ENCODE measurements around the gene MOSMO. TPM values are rescaled to one million over a fixed set of nuclear protein-coding genes. Genes with fewer than 3 reads are reported as not detected.

Gene MOSMO
- total and polyA plus RNA-seq, 12 donors = 11.7 to 49.0 (median 20.5) TPM

- Histone ChIP-seq H3K27ac (no peak overlapping the region), H3K4me1 (replicated peaks in 1 of 2) (peaks cover 16 to 30% of the 10 kb centered on the region in 2 donors), H3K27me3 (no peaks in the 10 kb centered on the region), H3K4me3 (no peak overlapping the region), H3K36me3 (replicated peaks in 1 of 2) (no peaks in the 10 kb centered on the region), H3K9me3 (replicated peaks in 1 of 3) (no peaks in the 10 kb centered on the region)
- TF ChIP-seq CTCF (IDR thresholded peaks at IDR 0.05) (no peak), POLR2A (IDR thresholded peaks at IDR 0.05) (no peak)
- intact Hi-C loops (cut with DNase I) = loop anchor here (2.0 to 10.0 kb wide), 5 partner anchors 68 to 290 kb away; partner anchors contain the start of gene POLR3E (in 1 of the 2)
- WGBS, 4 donors = 55 to 73% (median 65%) methylated on average over 3 of the region's 3 CpGs; no CpG with 5 or more reads in 1 of the 4 donors
- DNase-seq = no peak
Measured at GRCh38 chr16:22004341-22004740, 3.6 kb upstream of the MOSMO start.

- intact Hi-C loops (cut with DNase I) = loop anchor here in 1 of 2 donors (2.0 to 10.0 kb wide), 2 partner anchors 183 to 289 kb away; partner anchors contain the start of gene POLR3E
- no peaks in the 10 kb centered on the region for H3K27me3 ChIP-seq
- no peak overlapping the region for H3K4me3 ChIP-seq
- 93 to 97% (median 94%) methylated on average over 1 of the region's 1 CpG for WGBS, 4 donors
- DNase-seq = no peak
- TF ChIP-seq POLR2A (IDR thresholded peaks at IDR 0.05) (no peak), CTCF (IDR thresholded peaks at IDR 0.05) (no peak)
- no peaks in the 10 kb centered on the region for H3K9me3 ChIP-seq (replicated peaks in 1 of 3)
- no peaks in the 10 kb centered on the region for H3K36me3 ChIP-seq (replicated peaks in 1 of 2)
- H3K4me1 ChIP-seq (replicated peaks in 1 of 2) = peaks cover 20 to 43% of the 10 kb centered on the region in 2 donors
- H3K27ac ChIP-seq = no peak overlapping the region
Measured at GRCh38 chr16:22005746-22006145, 2.2 kb upstream of the MOSMO start.

GRCh38 chr16:22006636-22007035 lies 1.3 kb upstream of the MOSMO start:
- Histone ChIP-seq H3K27ac (no peak overlapping the region), H3K36me3 (replicated peaks in 1 of 2) (no peaks in the 10 kb centered on the region), H3K4me1 (replicated peaks in 1 of 2) (peaks cover 16 to 42% of the 10 kb centered on the region in 2 donors), H3K4me3 (no peak overlapping the region), H3K27me3 (no peaks in the 10 kb centered on the region), H3K9me3 (replicated peaks in 1 of 3) (no peaks in the 10 kb centered on the region)
- WGBS, 4 donors = 70 to 78% (median 72%) methylated on average over 6 of the region's 6 CpGs
- DNase-seq = no peak
- intact Hi-C loops (cut with DNase I) = loop anchor here in 1 of 2 donors (10.0 kb wide), 1 partner anchor 288 kb away; the partner anchor contains the start of gene POLR3E
- TF ChIP-seq POLR2A (IDR thresholded peaks at IDR 0.05) (no peak), CTCF (IDR thresholded peaks at IDR 0.05) (no peak)

GRCh38 chr16:22007159-22007508 lies 777 bp upstream of the MOSMO start:
- peaks cover 16 to 37% of the 10 kb centered on the region in 2 donors for H3K4me1 ChIP-seq (replicated peaks in 1 of 2)
- peak overlapping the region; percentile 61 to 94 (median 88) for H3K27ac ChIP-seq
- TF ChIP-seq CTCF (IDR thresholded peaks at IDR 0.05) = peak in 1 of 6 experiments; percentile 7
- no peak for TF ChIP-seq POLR2A (IDR thresholded peaks at IDR 0.05)
- H3K4me3 ChIP-seq = peak overlapping the region; percentile 43 to 99 (median 82)
- 4 to 8% (median 7%) methylated on average over 8 of the region's 8 CpGs for WGBS, 4 donors
- no peaks in the 10 kb centered on the region for H3K9me3 ChIP-seq (replicated peaks in 1 of 3)
- no peak for DNase-seq
- H3K27me3 ChIP-seq = no peaks in the 10 kb centered on the region
- H3K36me3 ChIP-seq (replicated peaks in 1 of 2) = no peaks in the 10 kb centered on the region
- intact Hi-C loops (cut with DNase I) = loop anchor here in 1 of 2 donors (10.0 kb wide), 1 partner anchor 288 kb away; the partner anchor contains the start of gene POLR3E

Data from adrenal gland (tissue), 12 donors.